ENCODE results near the gene ZMIZ1.

Gene ZMIZ1

DNA sequence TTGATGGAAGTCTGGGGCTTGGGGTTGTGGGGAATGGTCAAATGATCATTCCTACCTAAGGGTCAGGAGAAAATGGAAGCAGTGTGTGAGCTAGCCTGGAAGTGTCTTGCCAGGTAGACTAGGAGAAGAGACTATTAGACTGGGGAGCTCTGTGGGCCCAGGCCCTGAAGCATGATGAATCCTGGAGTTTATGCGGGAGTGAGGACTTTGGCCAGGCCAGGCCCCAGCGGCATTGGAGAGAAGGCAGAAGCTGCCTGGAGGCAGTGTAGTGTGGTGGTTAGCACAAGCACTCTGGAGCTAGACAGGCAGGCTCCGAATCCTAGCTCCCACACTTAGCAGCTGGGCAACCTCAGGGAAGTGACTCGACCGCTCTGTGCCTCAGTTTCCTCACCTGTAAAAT lies 29.3 kb downstream of the ZMIZ1 start:
- Histone ChIP-seq H2BK15ac (ENCODE audit: low read depth, poor library complexity, severe bottlenecking) (no peak overlapping the region), H3K4me2 (ENCODE audit: low read length, poor library complexity, severe bottlenecking) (no peak overlapping the region), H3K23ac (ENCODE audit: low read length in 2 of 2) (no peak overlapping the region), H2BK5ac (ENCODE audit: low read depth, low read length, poor library complexity, severe bottlenecking) (no peak overlapping the region), H3K18ac (ENCODE audit: low read depth in 1 of 2, low read length in 2 of 2) (no peak overlapping the region), H3K14ac (ENCODE audit: low read length in 2 of 2) (no peak overlapping the region), H3K4me3 (ENCODE audit: insufficient read depth in 1 of 2, low read depth in 1 of 2, low read length in 2 of 2) (no peak overlapping the region), H4K8ac (ENCODE audit: low read length) (no peak overlapping the region), H3K36me3 (ENCODE audit: control insufficient read depth in 1 of 2, insufficient read depth in 2 of 2, low read depth in 1 of 2, low read length in 2 of 2) (peaks cover 33 to 55% of the 10 kb centered on the region in 2 experiments), H3K79me1 (replicated peaks; ENCODE audit: low read length, poor library complexity, severe bottlenecking) (peaks cover 4% of the 10 kb centered on the region), H3K9me3 (ENCODE audit: control insufficient read depth, low read length) (no peaks in the 10 kb centered on the region), H3K9ac (ENCODE audit: low read length) (no peak overlapping the region), H2BK12ac (ENCODE audit: low read length in 2 of 2) (no peak overlapping the region), H2AFZ (ENCODE audit: low read depth, low read length) (no peak overlapping the region), H3K27me3 (ENCODE audit: control insufficient read depth in 1 of 2, insufficient read depth in 1 of 2, low read length in 2 of 2) (no peaks in the 10 kb centered on the region), H4K91ac (ENCODE audit: low read length) (no peak overlapping the region), H2BK120ac (ENCODE audit: low read depth, low read length) (no peak overlapping the region), H3K4ac (ENCODE audit: low read depth in 1 of 2, low read length in 2 of 2) (no peak overlapping the region), H3K27ac (ENCODE audit: low read length, poor library complexity, severe bottlenecking) (no peak overlapping the region), H2AK5ac (ENCODE audit: low read length, severe bottlenecking) (no peak overlapping the region), H3K4me1 (ENCODE audit: control insufficient read depth, insufficient read depth, low read depth, low read length) (peaks cover 70% of the 10 kb centered on the region)
- 96% methylated on average over 5 of the region's 5 CpGs for WGBS
- no peak for DNase-seq

DNA sequence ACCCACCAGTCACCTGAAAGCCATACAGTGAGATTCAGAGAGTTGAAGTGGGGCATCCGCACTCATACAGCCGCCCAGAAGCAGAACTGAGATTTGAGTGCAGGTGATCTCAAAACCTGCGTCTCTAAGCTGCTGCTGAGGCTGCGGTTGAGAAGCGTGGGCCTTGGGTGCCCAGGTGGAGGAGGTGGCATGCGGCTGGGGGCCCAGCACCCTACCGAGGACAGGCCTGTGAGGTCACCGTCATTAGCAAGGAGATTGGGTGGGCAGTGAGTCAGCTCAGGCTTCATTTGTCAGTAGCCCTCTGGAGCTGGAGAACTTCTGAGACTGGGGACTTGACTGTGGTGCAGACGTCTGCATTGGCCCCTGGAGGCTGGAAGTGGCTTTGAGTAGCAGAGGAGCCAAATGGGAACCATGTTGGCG lies 29.8 kb downstream of the ZMIZ1 start:
- no peak overlapping the region for H2AK5ac ChIP-seq (ENCODE audit: low read length, severe bottlenecking)
- H4K8ac ChIP-seq (ENCODE audit: low read length): no peak overlapping the region
- no peaks in the 10 kb centered on the region for H3K27me3 ChIP-seq (ENCODE audit: control insufficient read depth in 1 of 2, insufficient read depth in 1 of 2, low read length in 2 of 2)
- H3K9me3 ChIP-seq (ENCODE audit: control insufficient read depth, low read length): no peaks in the 10 kb centered on the region
- peak overlapping the region in 1 of 2 experiments; percentile 24 for H2BK12ac ChIP-seq (ENCODE audit: low read length in 2 of 2)
- no peak for DNase-seq
- H3K4me1 ChIP-seq (ENCODE audit: control insufficient read depth, insufficient read depth, low read depth, low read length): peaks cover 73% of the 10 kb centered on the region
- H2BK5ac ChIP-seq (ENCODE audit: low read depth, low read length, poor library complexity, severe bottlenecking): no peak overlapping the region
- H3K4me2 ChIP-seq (ENCODE audit: low read length, poor library complexity, severe bottlenecking): no peak overlapping the region
- no peak overlapping the region for H3K14ac ChIP-seq (ENCODE audit: low read length in 2 of 2)
- 93% methylated on average over 10 of the region's 10 CpGs for WGBS
- no peak overlapping the region for H3K23ac ChIP-seq (ENCODE audit: low read length in 2 of 2)
- peaks cover 4% of the 10 kb centered on the region for H3K79me1 ChIP-seq (replicated peaks; ENCODE audit: low read length, poor library complexity, severe bottlenecking)
- no peak overlapping the region for H3K9ac ChIP-seq (ENCODE audit: low read length)
- H3K4me3 ChIP-seq (ENCODE audit: insufficient read depth in 1 of 2, low read depth in 1 of 2, low read length in 2 of 2): no peak overlapping the region
- H4K91ac ChIP-seq (ENCODE audit: low read length): no peak overlapping the region
- H3K18ac ChIP-seq (ENCODE audit: low read depth in 1 of 2, low read length in 2 of 2): no peak overlapping the region
- H3K36me3 ChIP-seq (ENCODE audit: control insufficient read depth in 1 of 2, insufficient read depth in 2 of 2, low read depth in 1 of 2, low read length in 2 of 2): peaks cover 33 to 61% of the 10 kb centered on the region in 2 experiments
- H2BK15ac ChIP-seq (ENCODE audit: low read depth, poor library complexity, severe bottlenecking): no peak overlapping the region
- no peak overlapping the region for H2BK120ac ChIP-seq (ENCODE audit: low read depth, low read length)
- H3K4ac ChIP-seq (ENCODE audit: low read depth in 1 of 2, low read length in 2 of 2): no peak overlapping the region
- no peak overlapping the region for H2AFZ ChIP-seq (ENCODE audit: low read depth, low read length)
- no peak overlapping the region for H3K27ac ChIP-seq (ENCODE audit: low read length, poor library complexity, severe bottlenecking)

DNA sequence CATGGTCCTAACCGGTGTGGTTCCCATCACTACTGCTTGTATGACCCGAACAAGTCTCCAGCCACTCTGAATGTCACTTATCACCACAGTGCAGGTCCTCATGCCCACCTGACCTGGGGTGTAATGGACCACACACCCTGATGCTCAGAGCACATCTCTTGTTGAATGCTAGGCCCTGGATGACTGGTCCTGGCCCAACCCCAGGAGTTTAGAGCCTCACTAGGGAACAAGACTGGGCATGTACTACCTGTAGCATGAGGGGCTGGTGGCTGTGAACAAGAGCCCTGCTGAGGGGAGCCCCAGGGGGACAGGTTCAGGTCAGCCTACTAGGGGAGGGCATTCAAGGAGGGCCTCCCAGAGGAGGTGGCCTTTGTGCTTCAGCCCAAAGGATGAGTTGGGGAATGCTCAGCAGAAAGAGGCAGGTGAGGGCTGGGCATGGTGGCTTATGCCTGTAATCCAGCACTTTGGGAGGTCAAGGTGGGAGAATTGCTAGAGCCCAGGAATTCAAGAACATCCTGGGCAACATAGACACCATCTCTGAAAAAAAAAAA lies 31.2 kb downstream of the ZMIZ1 start:
- H3K36me3 ChIP-seq (ENCODE audit: control insufficient read depth in 1 of 2, insufficient read depth in 2 of 2, low read depth in 1 of 2, low read length in 2 of 2): peaks cover 38 to 60% of the 10 kb centered on the region in 2 experiments
- peak overlapping the region; percentile 21 for H2BK120ac ChIP-seq (ENCODE audit: low read depth, low read length)
- no peak overlapping the region for H2BK5ac ChIP-seq (ENCODE audit: low read depth, low read length, poor library complexity, severe bottlenecking)
- no peak overlapping the region for H3K4me2 ChIP-seq (ENCODE audit: low read length, poor library complexity, severe bottlenecking)
- no peak overlapping the region for H2BK12ac ChIP-seq (ENCODE audit: low read length in 2 of 2)
- WGBS: 97% methylated on average over 2 of the region's 2 CpGs
- no peaks in the 10 kb centered on the region for H3K27me3 ChIP-seq (ENCODE audit: control insufficient read depth in 1 of 2, insufficient read depth in 1 of 2, low read length in 2 of 2)
- no peak overlapping the region for H2AK5ac ChIP-seq (ENCODE audit: low read length, severe bottlenecking)
- no peak overlapping the region for H2AFZ ChIP-seq (ENCODE audit: low read depth, low read length)
- H3K9me3 ChIP-seq (ENCODE audit: control insufficient read depth, low read length): no peaks in the 10 kb centered on the region
- no peak overlapping the region for H3K14ac ChIP-seq (ENCODE audit: low read length in 2 of 2)
- H3K79me1 ChIP-seq (replicated peaks; ENCODE audit: low read length, poor library complexity, severe bottlenecking): peaks cover 8% of the 10 kb centered on the region
- no peak overlapping the region for H4K91ac ChIP-seq (ENCODE audit: low read length)
- peaks cover 72% of the 10 kb centered on the region for H3K4me1 ChIP-seq (ENCODE audit: control insufficient read depth, insufficient read depth, low read depth, low read length)
- no peak overlapping the region for H3K9ac ChIP-seq (ENCODE audit: low read length)
- H3K18ac ChIP-seq (ENCODE audit: low read depth in 1 of 2, low read length in 2 of 2): no peak overlapping the region
- no peak overlapping the region for H2BK15ac ChIP-seq (ENCODE audit: low read depth, poor library complexity, severe bottlenecking)
- H3K4me3 ChIP-seq (ENCODE audit: insufficient read depth in 1 of 2, low read depth in 1 of 2, low read length in 2 of 2): no peak overlapping the region
- no peak overlapping the region for H3K27ac ChIP-seq (ENCODE audit: low read length, poor library complexity, severe bottlenecking)
- no peak overlapping the region for H4K8ac ChIP-seq (ENCODE audit: low read length)
- no peak overlapping the region for H3K4ac ChIP-seq (ENCODE audit: low read depth in 1 of 2, low read length in 2 of 2)
- H3K23ac ChIP-seq (ENCODE audit: low read length in 2 of 2): no peak overlapping the region
- no peak for DNase-seq

DNA sequence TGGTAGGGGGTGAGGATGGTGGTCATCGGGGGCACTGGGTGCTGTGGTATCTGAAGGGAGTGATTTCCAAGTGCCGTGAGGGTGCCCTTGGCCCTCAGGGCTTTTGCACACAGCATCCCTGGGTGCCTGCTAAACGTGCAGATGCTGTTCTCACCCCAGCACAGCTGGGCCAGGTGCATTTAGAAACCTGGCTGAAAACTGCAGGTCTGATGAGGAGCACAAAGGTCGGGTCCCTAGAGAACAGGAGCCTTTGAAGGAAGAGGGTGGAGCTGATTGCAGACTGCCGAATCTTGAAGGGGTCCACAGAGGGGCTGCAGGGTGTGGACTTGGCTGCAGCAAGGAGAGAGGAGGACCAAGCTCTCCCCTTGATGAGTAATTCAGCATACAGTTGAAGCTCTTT lies 32.0 kb downstream of the ZMIZ1 start:
- Histone ChIP-seq H3K4me3 (ENCODE audit: insufficient read depth in 1 of 2, low read depth in 1 of 2, low read length in 2 of 2) (no peak overlapping the region), H2AFZ (ENCODE audit: low read depth, low read length) (no peak overlapping the region), H3K4me1 (ENCODE audit: control insufficient read depth, insufficient read depth, low read depth, low read length) (peaks cover 76% of the 10 kb centered on the region), H3K4me2 (ENCODE audit: low read length, poor library complexity, severe bottlenecking) (no peak overlapping the region), H2BK15ac (ENCODE audit: low read depth, poor library complexity, severe bottlenecking) (no peak overlapping the region), H4K91ac (ENCODE audit: low read length) (peak overlapping the region; percentile 16), H3K9me3 (ENCODE audit: control insufficient read depth, low read length) (no peaks in the 10 kb centered on the region), H3K9ac (ENCODE audit: low read length) (no peak overlapping the region), H3K27me3 (ENCODE audit: control insufficient read depth in 1 of 2, insufficient read depth in 1 of 2, low read length in 2 of 2) (no peaks in the 10 kb centered on the region), H3K27ac (ENCODE audit: low read length, poor library complexity, severe bottlenecking) (no peak overlapping the region), H2BK12ac (ENCODE audit: low read length in 2 of 2) (peak overlapping the region in 1 of 2 experiments; percentile 94), H2BK120ac (ENCODE audit: low read depth, low read length) (no peak overlapping the region), H2AK5ac (ENCODE audit: low read length, severe bottlenecking) (no peak overlapping the region), H2BK5ac (ENCODE audit: low read depth, low read length, poor library complexity, severe bottlenecking) (no peak overlapping the region), H3K23ac (ENCODE audit: low read length in 2 of 2) (no peak overlapping the region), H3K14ac (ENCODE audit: low read length in 2 of 2) (peak overlapping the region in 1 of 2 experiments; percentile 86), H4K8ac (ENCODE audit: low read length) (no peak overlapping the region), H3K36me3 (ENCODE audit: control insufficient read depth in 1 of 2, insufficient read depth in 2 of 2, low read depth in 1 of 2, low read length in 2 of 2) (peaks cover 38 to 59% of the 10 kb centered on the region in 2 experiments), H3K4ac (ENCODE audit: low read depth in 1 of 2, low read length in 2 of 2) (peak overlapping the region in 1 of 2 experiments; percentile 46), H3K79me1 (replicated peaks; ENCODE audit: low read length, poor library complexity, severe bottlenecking) (peaks cover 8% of the 10 kb centered on the region), H3K18ac (ENCODE audit: low read depth in 1 of 2, low read length in 2 of 2) (peak overlapping the region; percentile 17 to 97)
- no peak for DNase-seq
- 80% methylated on average over 5 of the region's 5 CpGs for WGBS

Measured in mesenchymal stem cell (in vitro differentiated cells and primary cell).